BJ (cell line): Measurements from ENCODE around the gene ANKRD42. TPM values are rescaled to one million over a fixed set of nuclear protein-coding genes. Genes with fewer than 3 reads are reported as not detected.
"Not testable (repeated sequence)": the region's sequence is repeated elsewhere in the genome, so short reads cannot be mapped to it uniquely, and the experiment has no call there.

ENCODE experiments used
- CTCF ChIA-PET: fragments of 350-600 bp; formaldehyde crosslinking; extraction: SDS; loops from one replicate; lab custom pipeline; 2021; ENCODE audit warnings: antibody characterized with exemption, inconsistent platforms; lab: Yijun Ruan, JAX
- POLR2A ChIA-PET: fragments of 300-600 bp; sonication (Branson Sonifier 250); formaldehyde crosslinking; extraction: SDS; loops from one replicate; lab custom pipeline; 2021; ENCODE audit warnings: antibody characterized with exemption; lab: Charles Lee
- DNase-seq: peaks from one replicate; pipeline ENCODE4 v3.0.0-alpha.2; 2011; ENCODE audit warnings: low read depth
- H3K27me3 ChIP-seq: 2 replicates; pipeline ENCODE4 v1.6.0; 2011; ENCODE audit warnings: low read length; ENCODE audit not compliant: control insufficient read depth, insufficient read depth
- H3K36me3 ChIP-seq: 2 replicates; pipeline ENCODE4 v1.5.1; 2011; ENCODE audit warnings: low read length; ENCODE audit not compliant: control insufficient read depth, insufficient read depth
- H3K4me3 ChIP-seq: 2 replicates; pipeline ENCODE4 v1.5.1; 2011; ENCODE audit warnings: low read depth, mild to moderate bottlenecking, control low read depth, low read length
- CTCF ChIP-seq: IDR thresholded peaks from 2 replicates; pipeline ENCODE4 v1.5.1; 2011; ENCODE audit warnings: low read depth, mild to moderate bottlenecking, control low read depth, inconsistent platforms, low read length, moderate library complexity; ENCODE audit not compliant: insufficient read depth
- polyA plus RNA-seq: library from polyadenylated mRNA; depleted of rRNA; stranded (reverse); fragments of >200 nt; gene quantifications from 2 replicates; pipeline ENCODE4 v1.2.3, GENCODE V29; 2011

ANKRD42 gene
- polyA plus RNA-seq, 1 experiment, result 5.1 TPM

- Histone ChIP-seq H3K27me3 (no peaks in the 10 kb centered on the region), H3K4me3 (no peak overlapping the region), H3K36me3 (no peaks in the 10 kb centered on the region; the same call in 1 of the 2 replicates)
- TF ChIP-seq CTCF, result no peak
- ChIA-PET CTCF (interaction anchor here (2.4 kb wide), 1 partner anchor 11 kb away, joined by 11 read pairs; no protein-coding TSS in a partner anchor), POLR2A (no interaction called here)
- no peak for DNase-seq
These were observed 2.1 kb downstream of the ANKRD42 start for GRCh38 chr11:83195649-83196048.

- CTCF ChIA-PET, result interaction anchor here (0.6 to 0.9 kb wide), 2 partner anchors 10 to 262 kb away, joined by 3 read pairs; no protein-coding TSS in a partner anchor
- POLR2A ChIA-PET, result interaction anchor here (0.6 kb wide), 1 partner anchor 24 kb away, joined by 3 read pairs; no protein-coding TSS in a partner anchor
- TF ChIP-seq CTCF, result no peak
- no peaks in the 10 kb centered on the region; the same call in 1 of the 2 replicates for H3K36me3 ChIP-seq
- H3K4me3 ChIP-seq, result no peak overlapping the region
- DNase-seq, result no peak
- H3K27me3 ChIP-seq, result no peaks in the 10 kb centered on the region
These were observed 6.5 kb downstream of the ANKRD42 start for GRCh38 chr11:83200035-83200434.

- Histone ChIP-seq H3K27me3 (no peaks in the 10 kb centered on the region), H3K36me3 (no peaks in the 10 kb centered on the region), H3K4me3 (no peak overlapping the region)
- ChIA-PET CTCF (interaction anchor here (1.2 to 2.4 kb wide), 2 partner anchors 11 to 31 kb away, joined by 6 to 11 read pairs; no protein-coding TSS in a partner anchor), POLR2A (no interaction called here)
- TF ChIP-seq CTCF, result no peak
- no peak for DNase-seq
These were observed 12.2 kb downstream of the ANKRD42 start for GRCh38 chr11:83205608-83206185.

GRCh38 chr11:83206221-83206620, 12.7 kb downstream of the ANKRD42 start:
- no peak for DNase-seq
- H3K27me3 ChIP-seq, result no peaks in the 10 kb centered on the region
- ChIA-PET POLR2A (no interaction called here), CTCF (interaction anchor here (1.1 to 2.4 kb wide), 3 partner anchors 11 to 34 kb away, joined by 3 to 11 read pairs (median 6); no protein-coding TSS in a partner anchor)
- H3K4me3 ChIP-seq, result no peak overlapping the region
- no peaks in the 10 kb centered on the region for H3K36me3 ChIP-seq
- TF ChIP-seq CTCF, result no peak

GRCh38 chr11:83206771-83207382, 13.4 kb downstream of the ANKRD42 start:
- H3K4me3 ChIP-seq, H3K36me3 ChIP-seq, DNase-seq, H3K27me3 ChIP-seq, POLR2A ChIA-PET: not testable (repeated sequence)
- CTCF ChIA-PET, result interaction anchor here (0.7 to 2.4 kb wide), 5 partner anchors 12 to 614 kb away, joined by 3 to 11 read pairs (median 3); no protein-coding TSS in a partner anchor
